Measurements from ENCODE around the gene AP1G1. TPM values are rescaled to one million over a fixed set of nuclear protein-coding genes. Genes with fewer than 3 reads are reported as not detected.

AP1G1 gene
- total RNA-seq, 1 experiment from 2014 or later = 79.2 TPM

DNA sequence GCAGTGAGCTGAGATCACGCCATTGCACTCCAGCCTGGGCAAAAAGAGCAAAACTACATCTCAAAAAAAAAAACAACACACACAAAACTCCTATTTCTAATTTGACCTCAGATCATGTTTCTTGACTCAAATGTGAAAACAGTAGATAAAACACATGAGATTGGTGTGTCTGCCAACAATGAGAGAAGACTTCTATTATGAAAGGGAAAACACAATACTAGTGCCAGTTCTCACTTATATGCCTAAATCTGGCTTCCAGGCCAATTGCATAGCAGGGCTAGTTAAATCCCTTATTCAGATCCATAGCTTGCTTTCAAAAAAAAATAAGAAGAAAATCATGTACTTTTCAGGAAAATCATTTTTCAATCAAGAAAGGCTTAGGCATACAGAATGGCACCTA, 39.4 kb downstream of the AP1G1 start:
- Mint-ChIP-seq H3K4me1 (no peaks in the 10 kb centered on the region), H3K9me3 (no peaks in the 10 kb centered on the region), H3K4me3 (no peak overlapping the region), H3K36me3 (ENCODE audit: insufficient read depth in 1 of 3, low read depth in 3 of 3) (peaks cover 10 to 44% (median 39%) of the 10 kb centered on the region in 3 experiments; a peak in 6 of 7 replicates), H3K27ac (no peak overlapping the region), H3K27me3 (ENCODE audit: low read depth) (no peaks in the 10 kb centered on the region)
- H3K4me1 ChIP-seq (ENCODE audit: insufficient read depth, low read length) = no peaks in the 10 kb centered on the region
- no peak overlapping the region for H4K91ac ChIP-seq (ENCODE audit: insufficient read length, low read depth, low read length)
- H3K9ac ChIP-seq (ENCODE audit: extremely low read depth, insufficient read length, low read length) = no peak overlapping the region
- no peak for TF ChIP-seq CTCF (conservative IDR thresholded peaks at IDR 0.05)
- H3K27ac ChIP-seq (ENCODE audit: insufficient read length, low read depth, low read length) = no peak overlapping the region
- no peak overlapping the region for H2BK120ac ChIP-seq (ENCODE audit: low read depth, low read length, poor library complexity, severe bottlenecking)
- no peak overlapping the region for H2AFZ ChIP-seq (ENCODE audit: low read length)
- no peaks in the 10 kb centered on the region for H3K9me3 ChIP-seq (ENCODE audit: control insufficient read depth, low read depth, low read length)
- H3K56ac ChIP-seq (ENCODE audit: insufficient read length, low read depth, low read length) = no peak overlapping the region
- no peak overlapping the region for H2BK12ac ChIP-seq (ENCODE audit: insufficient read length, low read depth, low read length)
- no peak overlapping the region for H2BK5ac ChIP-seq (ENCODE audit: insufficient read length, low read length)
- no peak overlapping the region for H2AK5ac ChIP-seq (ENCODE audit: insufficient read length, low read length)
- H3K14ac ChIP-seq (ENCODE audit: insufficient read depth, low read length) = no peak overlapping the region
- no peak overlapping the region for H4K5ac ChIP-seq (ENCODE audit: insufficient read length, low read depth, low read length)
- no peak for DNase-seq
- no peak overlapping the region for H2BK20ac ChIP-seq (ENCODE audit: low read depth, low read length, poor library complexity, severe bottlenecking)
- H3K23ac ChIP-seq (ENCODE audit: insufficient read length, low read depth, low read length) = no peak overlapping the region
- no peak overlapping the region for H3K4me2 ChIP-seq (ENCODE audit: insufficient read depth, insufficient read length, low read length)
- H4K8ac ChIP-seq (replicated peaks; ENCODE audit: insufficient read length, low read depth, low read length) = no peak overlapping the region
- H3K23me2 ChIP-seq (ENCODE audit: insufficient read length, low read depth, low read length, poor library complexity, severe bottlenecking) = no peaks in the 10 kb centered on the region
- no peaks in the 10 kb centered on the region for H4K20me1 ChIP-seq (ENCODE audit: control insufficient read depth, insufficient read depth, insufficient read length)
- H3K79me2 ChIP-seq (ENCODE audit: insufficient read depth, low read length) = no peaks in the 10 kb centered on the region
- WGBS (ENCODE audit: extremely low coverage, insufficient read length, low lambda C conversion rate) = no CpG with 5 or more reads among the region's 1 CpG
- no peak overlapping the region for H3K4ac ChIP-seq (ENCODE audit: low read depth, low read length)
- no peak overlapping the region for H3K18ac ChIP-seq (ENCODE audit: insufficient read length, low read depth, low read length)
- no peak overlapping the region for H2BK15ac ChIP-seq (ENCODE audit: low read depth, low read length)
- H3K79me1 ChIP-seq (ENCODE audit: insufficient read depth, low read depth, low read length, poor library complexity, severe bottlenecking) = no peaks in the 10 kb centered on the region
- no peak overlapping the region for H3T11ph ChIP-seq (ENCODE audit: low read length)
- no peaks in the 10 kb centered on the region for H3K27me3 ChIP-seq (ENCODE audit: insufficient read depth, low read length)

All from H9 (cell line).